ENCODE results near the gene PAMR1. TPM values are rescaled to one million over a fixed set of nuclear protein-coding genes. Genes with fewer than 3 reads are reported as not detected.
"Not testable (repeated sequence)": the region's sequence is repeated elsewhere in the genome, so short reads cannot be mapped to it uniquely, and the experiment has no call there.

Gene PAMR1
- polyA plus RNA-seq, 6 donors from 2014 or later: not detected

DNA sequence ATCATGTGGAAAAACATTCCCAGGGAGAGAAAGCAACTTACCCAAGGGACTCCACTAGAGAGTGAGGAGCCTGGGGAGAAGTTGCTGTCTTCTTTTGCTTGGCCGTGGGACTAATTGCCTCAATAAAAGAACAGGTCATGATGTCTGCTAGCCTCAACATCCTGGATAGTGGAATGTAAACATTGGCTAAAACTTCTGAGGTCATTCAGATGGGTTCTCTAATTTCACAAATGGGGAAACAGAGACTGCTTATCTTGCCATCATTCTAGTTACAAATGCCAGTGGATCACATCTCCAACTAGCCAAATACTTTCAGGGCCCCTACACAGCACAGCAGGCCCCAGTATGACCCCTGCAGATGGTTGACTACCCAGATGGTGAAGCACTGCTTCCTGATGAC is 28.4 kb upstream of the PAMR1 start:
- Mint-ChIP-seq H3K4me3 (no peak overlapping the region), H3K36me3 (no peaks in the 10 kb centered on the region), H3K9me3 (peaks cover 0 to 5% (median 0%) of the 10 kb centered on the region in 7 donors), H3K27ac (no peak overlapping the region), H3K27me3 (peaks cover 19 to 54% (median 49%) of the 10 kb centered on the region in 3 donors), H3K4me1 (no peaks in the 10 kb centered on the region)
- ATAC-seq (ENCODE audit: low read depth in 2 of 2): no peak
- no peak for DNase-seq

DNA sequence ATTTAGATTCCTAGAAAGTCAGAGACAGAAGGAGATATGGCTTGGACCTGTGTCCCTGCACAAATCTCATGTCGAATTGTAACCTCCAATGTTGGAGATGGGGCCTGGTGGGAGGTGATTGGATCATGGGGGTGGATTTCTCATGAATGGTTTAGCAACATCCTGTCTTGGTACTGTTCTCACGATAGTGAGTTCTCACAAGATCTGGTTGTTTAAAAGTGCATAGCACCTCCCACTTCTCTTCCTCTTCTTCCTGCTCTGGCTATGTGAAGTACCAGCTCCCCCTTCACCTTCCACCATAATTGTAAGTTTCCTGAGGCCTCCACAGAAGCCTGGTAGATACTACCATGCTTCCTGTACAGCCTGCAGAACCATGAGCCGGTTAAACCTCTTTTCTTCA is 27.6 kb upstream of the PAMR1 start:
- H3K36me3 Mint-ChIP-seq: no peaks in the 10 kb centered on the region
- no peak overlapping the region for H3K4me3 Mint-ChIP-seq
- H3K4me1 Mint-ChIP-seq: no peaks in the 10 kb centered on the region
- ATAC-seq (ENCODE audit: low read depth in 2 of 2) (no peak), DNase-seq (no peak)
- peaks cover 0 to 8% (median under 1%) of the 10 kb centered on the region in 7 donors for H3K9me3 Mint-ChIP-seq
- H3K27me3 Mint-ChIP-seq: peaks cover 17 to 49% (median 49%) of the 10 kb centered on the region in 3 donors
- no peak overlapping the region for H3K27ac Mint-ChIP-seq

DNA sequence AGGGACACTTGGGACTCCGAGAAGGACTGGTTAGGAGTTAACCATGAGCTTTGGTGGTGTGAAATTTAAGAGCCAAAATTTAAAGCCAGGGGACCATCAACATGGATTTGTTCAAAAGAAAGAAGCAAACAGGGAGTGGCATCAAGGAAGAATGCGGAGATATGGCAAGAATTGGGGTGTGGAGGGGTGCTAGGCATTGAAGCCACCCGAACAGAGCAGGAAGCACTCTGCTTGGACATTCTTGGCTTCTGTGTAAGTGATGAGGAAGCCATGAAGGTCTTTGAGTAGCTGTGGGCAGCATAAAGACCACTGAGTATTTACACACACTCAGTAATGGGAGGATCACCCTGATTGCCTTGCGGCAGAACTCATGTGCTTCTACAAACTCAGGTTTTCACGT is 27.2 kb upstream of the PAMR1 start:
- peaks cover 0 to 8% (median 3%) of the 10 kb centered on the region in 7 donors for H3K9me3 Mint-ChIP-seq
- H3K4me3 Mint-ChIP-seq: no peak overlapping the region
- ATAC-seq (ENCODE audit: low read depth in 2 of 2): no peak
- peaks cover 17 to 49% (median 45%) of the 10 kb centered on the region in 3 donors for H3K27me3 Mint-ChIP-seq
- no peaks in the 10 kb centered on the region for H3K36me3 Mint-ChIP-seq
- no peak overlapping the region for H3K27ac Mint-ChIP-seq
- no peak for DNase-seq
- H3K4me1 Mint-ChIP-seq: no peaks in the 10 kb centered on the region

DNA sequence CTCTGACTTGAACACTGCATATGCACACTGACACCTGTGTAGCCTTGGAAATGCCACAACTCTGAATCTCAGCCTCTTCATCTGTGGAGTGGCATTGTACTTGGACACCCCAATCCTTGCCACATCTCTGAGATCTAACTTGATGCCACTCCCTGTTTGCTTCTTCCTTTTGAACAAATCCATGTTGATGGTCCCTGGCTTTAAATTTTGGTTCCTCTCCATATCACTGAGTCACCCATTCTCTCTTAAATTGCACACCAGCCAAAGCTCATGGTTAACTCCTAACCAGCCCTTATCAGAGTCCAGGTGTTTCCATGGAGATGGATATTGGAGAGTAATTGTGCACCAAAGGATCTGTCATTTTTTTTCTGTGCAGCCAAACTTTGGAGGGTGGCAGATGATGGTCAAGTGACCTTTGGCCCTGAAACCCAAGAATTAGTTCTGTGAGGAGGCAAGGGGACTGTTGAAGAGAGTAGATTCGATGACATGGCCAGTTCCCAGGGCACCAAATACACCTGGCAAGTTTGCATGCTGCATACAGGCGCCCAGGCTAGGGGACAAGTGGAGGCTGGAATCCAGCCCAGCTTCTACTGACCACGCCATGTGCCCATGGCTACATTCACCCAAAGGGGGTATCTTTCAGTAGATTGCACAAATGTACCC is 25.1 kb upstream of the PAMR1 start:
- Mint-ChIP-seq H3K4me3 (no peak overlapping the region), H3K9me3 (peaks cover 0 to 8% (median 3%) of the 10 kb centered on the region in 7 donors), H3K27me3 (peaks cover 7 to 49% (median 36%) of the 10 kb centered on the region in 3 donors), H3K4me1 (peaks cover 0 to 6% (median 0%) of the 10 kb centered on the region in 3 donors), H3K36me3 (no peaks in the 10 kb centered on the region), H3K27ac (no peak overlapping the region)
- DNase-seq (no peak), ATAC-seq (ENCODE audit: low read depth in 2 of 2) (no peak)

DNA sequence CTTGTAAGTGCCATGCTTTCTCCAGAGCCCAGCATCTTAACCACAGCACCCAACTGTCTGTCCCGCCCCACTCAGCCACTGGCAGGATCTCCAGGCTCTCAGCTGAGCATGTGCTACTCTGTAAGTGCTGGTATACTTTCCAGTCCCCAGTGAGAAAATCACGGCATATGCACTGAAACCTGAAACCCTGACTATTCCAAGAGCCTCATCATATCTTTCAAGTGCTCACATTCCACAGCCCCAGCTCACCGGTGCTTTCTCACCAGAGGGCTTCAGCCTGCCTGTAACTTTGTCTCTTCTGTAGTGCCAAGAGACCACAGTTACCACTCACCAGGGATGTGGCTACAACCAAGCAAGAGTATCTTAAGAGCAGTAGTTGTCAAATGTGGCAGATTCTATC is 24.4 kb upstream of the PAMR1 start:
- Mint-ChIP-seq H3K4me1 (peaks cover 0 to 6% (median 0%) of the 10 kb centered on the region in 3 donors), H3K9me3 (peaks cover 0 to 8% (median 3%) of the 10 kb centered on the region in 7 donors), H3K4me3 (no peak overlapping the region), H3K36me3 (no peaks in the 10 kb centered on the region), H3K27me3 (peaks cover 7 to 44% (median 32%) of the 10 kb centered on the region in 3 donors), H3K27ac (no peak overlapping the region)
- ATAC-seq (ENCODE audit: low read depth in 2 of 2) (no peak), DNase-seq (no peak)

DNA sequence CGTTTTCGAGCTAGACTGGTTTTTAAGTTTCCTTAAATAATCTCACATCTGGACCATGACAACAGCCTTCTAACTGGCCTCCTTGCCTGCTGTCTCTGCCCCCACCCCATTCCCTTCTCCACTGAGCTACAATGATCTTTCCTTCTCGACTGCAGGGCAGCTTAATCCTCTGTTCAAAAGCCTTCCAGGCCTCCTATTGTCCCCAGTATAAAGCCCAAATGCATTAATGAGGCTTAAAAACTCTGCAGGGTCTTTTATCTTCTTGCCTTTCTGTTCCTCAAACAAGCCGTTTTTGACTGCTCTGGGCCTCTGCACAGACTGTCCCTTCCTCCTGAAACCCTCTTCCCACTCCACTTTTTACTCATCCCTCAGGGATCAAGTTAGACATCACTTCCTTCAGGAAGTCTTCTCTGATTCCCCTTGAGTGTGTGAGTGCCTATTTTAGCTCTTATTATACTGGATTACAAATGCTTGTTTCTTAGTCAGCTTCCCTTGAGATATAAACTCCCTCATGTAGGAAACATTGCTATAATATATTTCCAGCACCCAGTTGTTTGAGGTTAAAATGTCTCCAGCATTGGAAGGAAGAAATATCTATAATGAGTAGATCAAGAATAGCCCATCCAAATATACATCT is 23.6 kb upstream of the PAMR1 start:
- peaks cover 0 to 8% (median 2%) of the 10 kb centered on the region in 7 donors for H3K9me3 Mint-ChIP-seq
- no peak overlapping the region for H3K27ac Mint-ChIP-seq
- H3K4me3 Mint-ChIP-seq: no peak overlapping the region
- no peak for ATAC-seq (ENCODE audit: low read depth in 2 of 2)
- DNase-seq: no peak
- H3K36me3 Mint-ChIP-seq: no peaks in the 10 kb centered on the region
- peaks cover 7 to 36% (median 26%) of the 10 kb centered on the region in 3 donors for H3K27me3 Mint-ChIP-seq
- H3K4me1 Mint-ChIP-seq: peaks cover 0 to 6% (median 0%) of the 10 kb centered on the region in 3 donors

DNA sequence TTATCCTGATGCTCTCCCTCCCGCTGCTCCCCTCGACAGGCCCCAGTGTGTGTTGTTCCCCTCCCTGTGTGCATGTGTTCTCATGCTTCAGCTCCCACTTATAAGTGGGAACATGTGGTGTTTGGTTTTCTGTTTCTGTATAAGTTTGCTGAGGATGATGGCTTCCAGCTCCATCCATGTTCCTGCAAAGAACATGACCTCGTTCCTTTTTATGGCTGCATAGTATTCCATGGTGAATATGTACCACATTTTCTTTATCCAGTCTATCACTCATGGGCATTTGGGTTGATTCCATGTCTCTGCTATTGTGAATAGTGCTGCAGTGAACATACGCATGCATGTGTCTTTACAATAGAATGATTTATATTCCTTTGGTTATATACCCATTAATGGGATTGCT is 22.6 kb upstream of the PAMR1 start:
- H3K36me3 Mint-ChIP-seq; DNase-seq; ATAC-seq (ENCODE audit: low read depth in 2 of 2); H3K9me3 Mint-ChIP-seq; H3K4me1 Mint-ChIP-seq; H3K27ac Mint-ChIP-seq; H3K4me3 Mint-ChIP-seq: not testable (repeated sequence)
- peaks cover 7 to 29% (median 26%) of the 10 kb centered on the region in 3 donors for H3K27me3 Mint-ChIP-seq

DNA sequence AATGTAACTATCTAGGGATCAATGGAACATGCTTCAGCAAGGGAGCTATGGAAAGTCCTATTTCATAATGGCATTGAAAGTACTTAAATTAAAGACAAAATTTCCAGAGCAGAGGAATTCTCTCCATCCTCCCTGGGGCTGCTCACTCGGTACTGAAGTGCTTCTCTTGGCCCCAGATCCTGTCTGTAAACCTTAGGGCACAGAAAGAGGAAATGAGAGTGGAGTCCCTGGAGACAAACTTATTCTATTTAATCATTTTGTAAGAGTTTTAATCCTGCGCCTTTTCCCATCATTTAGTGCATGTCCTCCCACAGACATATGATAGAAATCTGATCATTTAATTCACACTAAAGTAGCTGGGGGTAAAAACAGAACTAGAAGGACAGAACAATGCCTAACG is 20.9 kb upstream of the PAMR1 start:
- DNase-seq (no peak), ATAC-seq (ENCODE audit: low read depth in 2 of 2) (peak in 1 of 2 donors; percentile 35)
- no peak overlapping the region for H3K4me3 Mint-ChIP-seq
- H3K9me3 Mint-ChIP-seq: peaks cover 0 to 8% (median 2%) of the 10 kb centered on the region in 7 donors
- H3K27me3 Mint-ChIP-seq: peaks cover 7 to 19% (median 13%) of the 10 kb centered on the region in 3 donors
- H3K36me3 Mint-ChIP-seq: no peaks in the 10 kb centered on the region
- peaks cover 0 to 6% (median 0%) of the 10 kb centered on the region in 3 donors for H3K4me1 Mint-ChIP-seq
- no peak overlapping the region for H3K27ac Mint-ChIP-seq

DNA sequence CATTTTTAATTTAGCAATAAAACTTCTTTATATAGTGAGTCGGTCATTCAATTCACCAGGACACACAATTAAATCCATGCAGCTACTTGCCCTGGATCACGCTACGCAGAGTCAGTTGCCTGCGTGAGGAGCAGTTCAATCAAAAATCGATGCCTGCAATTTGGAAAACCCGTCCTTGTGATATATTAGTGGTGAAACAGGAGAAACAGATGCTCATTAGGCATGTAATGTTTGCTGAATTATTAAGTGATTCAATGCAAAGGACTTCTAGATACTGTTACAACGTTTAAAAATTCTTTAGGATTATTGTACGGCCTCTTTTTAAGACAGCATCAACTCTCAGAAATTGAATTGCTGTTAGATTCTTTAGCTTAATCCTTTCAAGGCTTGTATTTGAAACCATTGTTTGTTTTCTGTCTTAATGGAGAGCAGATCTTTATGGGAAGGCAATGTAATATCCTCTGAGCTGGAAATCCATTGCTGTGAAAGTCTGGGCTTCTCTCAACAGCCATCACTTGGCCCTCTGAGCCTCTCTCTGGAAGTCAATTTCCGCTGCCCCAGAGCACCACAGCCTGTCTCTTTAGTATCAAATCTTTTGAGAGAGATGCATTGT is 20.1 kb upstream of the PAMR1 start:
- Mint-ChIP-seq H3K4me3 (no peak overlapping the region), H3K9me3 (peaks cover 0 to 8% (median 2%) of the 10 kb centered on the region in 7 donors), H3K36me3 (no peaks in the 10 kb centered on the region), H3K27me3 (peaks cover 7 to 14% (median 9%) of the 10 kb centered on the region in 3 donors), H3K4me1 (peaks cover 0 to 6% (median 0%) of the 10 kb centered on the region in 3 donors), H3K27ac (peak overlapping the region in 1 of 6 donors; percentile 21)
- DNase-seq (no peak), ATAC-seq (ENCODE audit: low read depth in 2 of 2) (no peak)

DNA sequence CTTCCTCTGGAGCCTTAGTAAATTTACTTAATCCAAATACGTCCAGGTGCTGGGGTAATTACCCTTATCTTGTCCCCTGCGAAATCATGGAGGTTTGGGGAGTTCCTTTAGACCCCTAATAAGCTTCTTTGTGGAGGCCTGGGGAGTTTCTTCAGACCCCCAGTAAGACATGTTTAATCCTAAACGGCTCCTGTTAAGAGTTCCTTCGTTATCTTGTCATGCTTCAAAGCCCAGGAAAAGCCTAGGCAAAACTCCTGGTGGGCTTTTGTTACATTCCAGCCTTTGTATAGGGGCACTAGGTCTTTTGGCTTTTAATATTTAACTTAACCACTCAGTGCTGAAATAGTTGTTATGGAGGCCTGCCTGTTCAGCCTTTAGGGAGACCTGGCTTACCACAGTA is 18.1 kb upstream of the PAMR1 start:
- Mint-ChIP-seq H3K9me3 (peaks cover 0 to 5% (median 2%) of the 10 kb centered on the region in 7 donors), H3K4me1 (peaks cover 0 to 6% (median 0%) of the 10 kb centered on the region in 3 donors), H3K4me3 (no peak overlapping the region), H3K27me3 (peaks cover 0 to 11% (median 3%) of the 10 kb centered on the region in 3 donors), H3K36me3 (no peaks in the 10 kb centered on the region), H3K27ac (no peak overlapping the region)
- no peak for DNase-seq
- ATAC-seq (ENCODE audit: low read depth in 2 of 2): no peak

DNA sequence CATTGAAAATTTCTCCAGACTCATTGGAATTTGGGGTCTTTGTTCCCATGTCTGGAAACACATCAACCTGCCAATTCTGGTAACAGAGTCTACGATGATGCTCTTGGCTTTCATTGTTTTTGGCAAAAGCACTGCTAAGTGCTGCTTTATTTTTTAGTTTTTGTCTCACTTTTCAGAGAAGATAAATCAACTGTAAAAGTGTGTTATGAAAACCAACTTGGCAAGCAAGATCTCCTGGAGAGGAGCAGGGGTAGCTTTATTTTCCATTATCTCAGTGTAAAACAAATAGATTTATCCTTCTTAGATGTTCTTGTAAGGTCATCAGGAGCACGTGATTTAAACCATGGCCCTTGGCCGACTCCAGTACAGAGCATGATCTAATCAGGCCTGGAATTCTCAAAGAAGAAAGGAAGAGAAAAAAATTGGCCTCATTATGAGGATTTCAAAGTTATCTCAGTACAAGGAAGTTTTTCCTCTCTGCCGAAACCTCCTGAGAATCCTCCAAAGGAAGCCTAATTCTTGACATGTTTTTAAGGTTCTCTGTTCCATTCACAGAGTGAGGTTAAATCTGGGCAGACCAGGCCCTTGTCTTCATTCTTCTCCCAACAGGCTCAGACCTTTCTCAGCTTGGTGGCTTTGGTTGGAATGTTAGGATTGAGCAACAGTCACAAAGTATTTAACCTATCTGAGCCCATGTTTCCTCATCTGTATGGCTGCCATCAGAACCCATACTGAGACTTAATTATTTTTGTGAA is 16.4 kb upstream of the PAMR1 start:
- Mint-ChIP-seq H3K9me3 (peaks cover 0 to 1% (median 0%) of the 10 kb centered on the region in 7 donors), H3K36me3 (no peaks in the 10 kb centered on the region), H3K27ac (no peak overlapping the region), H3K4me3 (no peak overlapping the region), H3K4me1 (peaks cover 0 to 6% (median 0%) of the 10 kb centered on the region in 3 donors), H3K27me3 (peaks cover 4 to 28% (median 17%) of the 10 kb centered on the region in 3 donors)
- DNase-seq (no peak), ATAC-seq (ENCODE audit: low read depth in 2 of 2) (no peak)

DNA sequence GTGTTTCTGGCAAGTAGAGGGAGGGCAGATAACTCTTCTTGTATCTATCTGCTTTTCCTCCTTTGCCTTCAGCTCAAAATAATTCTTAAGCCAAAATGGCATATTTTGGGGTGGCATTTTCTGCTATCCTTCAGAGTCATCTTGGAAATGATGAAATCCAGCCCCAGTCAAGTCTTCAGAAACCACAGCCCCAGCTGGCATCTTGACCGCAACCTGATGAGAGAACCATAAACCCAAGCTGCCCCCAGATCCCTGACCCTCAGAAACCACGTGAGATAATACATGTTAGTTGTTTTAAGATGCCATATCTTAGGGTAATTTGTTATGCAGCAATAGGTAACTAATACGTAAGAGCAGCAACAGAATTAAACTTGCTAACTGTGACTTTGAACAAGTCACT is 15.1 kb upstream of the PAMR1 start:
- Mint-ChIP-seq H3K4me3 (no peak overlapping the region), H3K9me3 (peaks cover 0 to 1% (median 0%) of the 10 kb centered on the region in 7 donors), H3K27ac (no peak overlapping the region), H3K27me3 (peaks cover 4 to 33% (median 18%) of the 10 kb centered on the region in 3 donors), H3K36me3 (no peaks in the 10 kb centered on the region), H3K4me1 (no peaks in the 10 kb centered on the region)
- ATAC-seq (ENCODE audit: low read depth in 2 of 2) (no peak), DNase-seq (no peak)

DNA sequence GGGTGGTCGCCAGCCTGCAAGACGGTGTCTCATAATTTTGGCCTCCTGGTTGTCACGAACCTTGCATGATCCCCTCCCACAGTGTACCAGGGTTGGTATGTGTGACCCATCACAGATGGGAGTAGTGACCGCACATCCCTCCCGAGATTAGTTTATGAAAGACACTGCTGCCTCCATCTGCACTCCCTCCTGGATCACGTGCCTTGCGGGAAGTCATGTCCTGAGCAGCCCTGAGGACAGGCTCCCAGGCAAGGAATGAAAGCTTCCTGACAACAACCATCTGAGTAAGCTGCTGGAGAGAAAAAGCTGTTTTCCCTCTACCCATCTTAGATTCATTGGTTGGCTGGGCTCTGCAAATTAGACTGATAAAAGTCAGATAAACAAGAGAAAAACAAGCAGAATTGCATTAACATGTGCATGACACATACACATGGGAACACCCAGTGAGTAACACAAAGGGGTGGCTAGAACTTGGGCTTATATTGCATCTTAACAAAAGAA is 14.4 kb upstream of the PAMR1 start:
- Mint-ChIP-seq H3K4me3 (no peak overlapping the region), H3K27me3 (peaks cover 8 to 33% (median 18%) of the 10 kb centered on the region in 3 donors), H3K4me1 (no peaks in the 10 kb centered on the region), H3K36me3 (no peaks in the 10 kb centered on the region), H3K9me3 (peaks cover 0 to 2% (median 0%) of the 10 kb centered on the region in 7 donors), H3K27ac (no peak overlapping the region)
- no peak for ATAC-seq (ENCODE audit: low read depth in 2 of 2)
- no peak for DNase-seq
